Measurements from ENCODE around the gene ZNF487. TPM values are rescaled to one million over a fixed set of nuclear protein-coding genes. Genes with fewer than 3 reads are reported as not detected.
"Not testable (repeated sequence)": the region's sequence is repeated elsewhere in the genome, so short reads cannot be mapped to it uniquely, and the experiment has no call there.

Gene ZNF487
- total and polyA plus RNA-seq, 2 of the 4 experiments (the other 2 are of a cell fraction) = 1.7 to 2.7 TPM

DNA sequence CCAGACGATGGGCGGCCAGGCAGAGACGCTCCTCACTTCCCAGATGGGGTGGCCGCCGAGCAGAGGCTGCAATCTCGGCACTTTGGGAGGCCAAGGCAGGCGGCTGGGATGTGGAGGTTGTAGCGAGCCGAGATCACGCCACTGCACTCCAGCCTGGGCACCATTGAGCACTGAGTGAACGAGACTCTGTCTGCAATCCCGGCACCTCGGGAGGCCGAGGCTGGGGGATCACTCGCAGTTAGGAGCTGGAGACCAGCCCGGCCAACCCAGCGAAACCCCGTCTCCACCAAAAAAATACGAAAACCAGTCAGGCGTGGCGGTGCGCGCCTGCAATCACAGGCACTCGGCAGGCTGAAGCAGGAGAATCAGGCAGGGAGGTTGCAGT is 28.8 kb downstream of the ZNF487 start:
- H3K56ac ChIP-seq (ENCODE audit: extremely low read depth, insufficient read depth, low read length); BruUV-seq (replicated peaks); H3K4me1 ChIP-seq (ENCODE audit: control insufficient read depth, insufficient read depth, low read length); H4K20me1 ChIP-seq (ENCODE audit: insufficient read depth, low read length); H2AK9ac ChIP-seq (replicated peaks; ENCODE audit: low read depth, low read length, poor library complexity); H2BK20ac ChIP-seq (ENCODE audit: low read depth, low read length); CTCF ChIA-PET; H3K18ac ChIP-seq (ENCODE audit: low read depth, low read length); H2BK120ac ChIP-seq (ENCODE audit: low read depth, low read length); DNase-seq; H3K9me1 ChIP-seq (ENCODE audit: insufficient read depth, low read length); H3K9ac ChIP-seq (ENCODE audit: low read depth, low read length); H3K27me3 ChIP-seq (ENCODE audit: control insufficient read depth, insufficient read depth, low read length); H3K4me2 ChIP-seq (ENCODE audit: low read depth, low read length); H3K79me1 ChIP-seq (ENCODE audit: low read depth in 1 of 2, low read length in 2 of 2); H3K23ac ChIP-seq (ENCODE audit: low read depth, low read length); H3K4ac ChIP-seq (ENCODE audit: low read depth, low read length); in situ Hi-C loops (cut with MboI; ENCODE audit: low sequenced_read_pairs); H3K4me3 ChIP-seq (ENCODE audit: insufficient read depth, low read depth, low read length); dilution Hi-C loops (cut with HindIII; ENCODE audit: low sequenced_read_pairs, unreplicated experiment); H4K8ac ChIP-seq (ENCODE audit: low read depth in 2 of 2, low read length in 2 of 2); H2BK15ac ChIP-seq (ENCODE audit: low read depth, low read length); POLR2A ChIA-PET (ENCODE audit: unreplicated experiment); H4K91ac ChIP-seq (ENCODE audit: insufficient read depth, low read depth, low read length); ATAC-seq (ENCODE audit: low read depth); H2AK5ac ChIP-seq (ENCODE audit: low read depth, low read length); H3K27ac ChIP-seq (ENCODE audit: insufficient read depth, low read length); H3K9me3 ChIP-seq (ENCODE audit: control insufficient read depth, insufficient read depth, low read length); H2BK5ac ChIP-seq (ENCODE audit: low read depth, low read length, poor library complexity, severe bottlenecking); H3K14ac ChIP-seq (replicated peaks; ENCODE audit: low read depth, low read length); H2AFZ ChIP-seq (replicated peaks; ENCODE audit: low read length, poor library complexity); H4K5ac ChIP-seq (ENCODE audit: low read depth, low read length); H3K36me3 ChIP-seq (ENCODE audit: control insufficient read depth, insufficient read depth, low read length); intact Hi-C loops (cut with micrococcal nuclease): not testable (repeated sequence)
- 95% methylated on average over 5 of the region's 24 CpGs; no CpG with 5 or more reads in 1 of the 2 experiments for WGBS, 2 experiments (ENCODE audit: extremely low coverage in 2 of 2, insufficient read length in 1 of 2)

Measured in IMR-90 (cell line).